SK-N-MC (cell line): Measurements from ENCODE around the gene DNAJC5G.

Experiments used
- DNase-seq: peaks from one replicate; pipeline ENCODE4 v3.0.0-alpha.2; 2011; ENCODE audit warnings: low read depth, low spot score
- H3K27ac ChIP-seq: fragments of 200-600 bp; sonication (generic); 2 replicates; pipeline ENCODE4 v1.5.1; 2016; ENCODE audit warnings: mixed run types
- H3K36me3 ChIP-seq: fragments of 200-600 bp; sonication (generic); 2 replicates; pipeline ENCODE4 v1.6.1; 2017; ENCODE audit warnings: antibody characterized with exemption, low read length, mixed read lengths; ENCODE audit not compliant: insufficient read depth
- H3K4me3 ChIP-seq: fragments of 200-600 bp; sonication (generic); 2 replicates; pipeline ENCODE4 v1.5.1; 2016
- H3K9ac ChIP-seq: fragments of 200-600 bp; sonication (generic); 2 replicates; pipeline ENCODE4 v1.8.0; 2017; ENCODE audit warnings: mixed run types, mixed read lengths; ENCODE audit not compliant: insufficient read length
- H3K9me3 ChIP-seq: fragments of 200-600 bp; sonication (generic); 2 replicates; pipeline ENCODE4 v1.6.1; 2017; ENCODE audit warnings: low read depth, mild to moderate bottlenecking, antibody characterized with exemption, low read length, moderate library complexity, mixed read lengths
- EZH2 ChIP-seq: fragments of 200-600 bp; sonication (generic); IDR thresholded peaks from one replicate; pipeline ENCODE4 v1.6.1; 2017; ENCODE audit warnings: antibody characterized with exemption
- FOXP2 ChIP-seq: optimal IDR thresholded peaks from 2 replicates; pipeline ENCODE3; 2011; ENCODE audit warnings: mild to moderate bottlenecking, moderate library complexity; ENCODE audit not compliant: insufficient read depth; ENCODE audit errors: extremely low read length, control extremely low read depth
- POLR2AphosphoS5 ChIP-seq: IDR thresholded peaks from 2 replicates; pipeline ENCODE4 v1.6.1; 2012; ENCODE audit warnings: mild to moderate bottlenecking, low read depth, low read length, borderline replicate concordance

Gene DNAJC5G

DNA sequence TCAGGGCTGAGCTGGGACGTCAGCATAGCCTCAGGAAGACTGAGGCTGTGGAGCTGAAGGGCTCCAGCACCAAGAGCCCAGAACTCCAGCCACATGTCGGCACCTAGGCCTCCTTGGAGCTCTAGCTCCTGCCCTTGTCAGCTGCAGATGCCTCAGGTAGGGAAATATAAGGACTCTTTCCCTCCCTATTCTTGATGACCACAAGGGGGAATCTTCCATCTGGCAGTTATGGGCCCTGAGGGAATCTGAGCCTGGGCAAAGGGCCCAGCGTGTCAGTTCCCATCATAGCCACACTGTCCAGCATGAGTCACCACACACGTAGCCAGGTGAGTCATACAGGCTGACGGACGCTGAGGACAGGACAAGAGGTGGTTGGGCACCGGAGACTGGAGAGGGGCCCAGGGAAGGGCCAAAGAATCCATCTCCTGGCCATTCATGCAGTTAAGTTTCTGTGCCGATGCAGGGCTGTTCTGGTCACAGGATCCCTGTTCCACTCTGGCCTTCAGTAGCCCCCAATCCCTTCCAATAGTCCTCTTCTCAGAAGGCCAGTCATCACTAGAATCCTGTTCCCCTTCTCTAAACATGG, 45.8 kb downstream of the DNAJC5G start:
- no peak for DNase-seq
- Histone ChIP-seq H3K9me3 (no peaks in the 10 kb centered on the region), H3K27ac (no peak overlapping the region), H3K9ac (no peak overlapping the region), H3K36me3 (peaks cover 1% of the 10 kb centered on the region; the same call in 1 of the 2 replicates), H3K4me3 (no peak overlapping the region; the same call in 1 of the 2 replicates)
- TF ChIP-seq EZH2 (no peak), FOXP2 (no peak), POLR2AphosphoS5 (no peak)

DNA sequence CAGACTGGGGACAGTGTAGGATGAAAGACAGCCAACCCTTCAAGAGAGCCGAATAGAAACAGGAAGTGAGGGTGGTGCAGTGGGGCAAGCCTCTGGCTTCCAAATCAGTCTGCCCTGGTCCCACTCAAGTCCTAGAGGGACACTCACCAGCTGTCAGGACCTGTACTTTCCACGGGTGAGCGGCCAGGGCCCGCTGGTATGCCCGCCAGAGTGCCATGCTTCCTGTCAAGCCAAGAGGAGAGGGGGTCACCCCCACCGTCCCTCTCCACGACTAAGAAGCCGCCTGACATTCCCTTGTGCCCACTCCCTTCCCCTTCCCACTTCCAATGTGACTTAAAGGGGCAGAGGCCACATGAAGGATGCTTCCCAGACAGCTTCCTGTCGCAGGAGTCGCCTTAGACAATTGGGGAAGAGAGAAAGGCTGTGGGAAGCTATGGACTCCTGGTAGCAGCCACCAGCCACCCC, 47.1 kb downstream of the DNAJC5G start:
- peak overlapping the region; percentile 99 for H3K9ac ChIP-seq
- H3K4me3 ChIP-seq = peak overlapping the region; percentile 97
- peak overlapping the region; percentile 89 for H3K27ac ChIP-seq
- TF ChIP-seq POLR2AphosphoS5 (no peak), FOXP2 (no peak), EZH2 (no peak)
- peaks cover 11% of the 10 kb centered on the region for H3K36me3 ChIP-seq
- DNase-seq = no peak
- H3K9me3 ChIP-seq = no peaks in the 10 kb centered on the region

DNA sequence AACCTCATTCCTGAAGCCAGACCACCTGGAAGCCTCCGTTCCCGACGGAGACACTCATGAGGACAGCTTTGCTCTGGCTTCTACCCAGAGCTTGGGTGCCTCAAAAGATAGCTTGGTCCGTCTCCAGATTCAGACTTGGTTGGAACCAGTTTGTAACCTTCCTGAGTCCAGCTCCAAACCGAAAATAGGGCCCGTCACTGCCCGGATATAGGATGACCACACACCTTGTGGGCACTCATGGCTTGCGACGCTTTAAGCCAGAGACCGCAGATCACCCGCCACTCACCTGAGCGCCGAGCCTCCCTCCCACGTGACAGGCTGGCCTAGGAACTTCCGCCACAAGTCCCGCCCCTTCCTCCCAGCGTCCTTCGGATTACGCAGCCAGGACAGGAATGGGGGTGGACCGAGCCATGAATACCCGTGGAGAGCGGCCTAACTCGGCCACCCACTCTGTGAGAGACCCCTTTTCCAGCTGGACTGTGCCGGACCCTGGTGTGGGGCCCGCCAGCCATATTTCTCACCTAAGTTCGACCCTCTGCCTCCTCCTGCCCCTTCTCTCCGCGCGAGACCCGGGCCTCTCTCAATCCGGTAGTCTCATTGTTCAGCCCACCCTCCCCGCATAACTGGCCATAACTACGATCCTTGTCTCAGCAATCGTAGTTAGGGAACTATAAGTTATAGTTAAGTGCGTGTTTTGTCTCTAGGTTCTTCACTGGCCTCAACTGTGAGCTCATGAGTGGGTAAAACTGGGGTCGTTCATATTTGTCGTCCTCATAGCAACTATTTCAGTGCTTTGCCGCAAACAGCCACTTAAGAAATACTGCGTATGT, 47.7 kb downstream of the DNAJC5G start, which contains the start of gene MPV17:
MPV17 (minus strand) TSS at position 332 of the 830 bp plus-strand sequence. CDS start 580 bp downstream, outside the sequence.
- H3K9ac ChIP-seq = peak within 1 kb of the TSS; percentile 99
- peaks cover 16% of the 10 kb centered on the region for H3K36me3 ChIP-seq
- TF ChIP-seq FOXP2 = no peak
- no peak for TF ChIP-seq EZH2
- peak; percentile 97 for TF ChIP-seq POLR2AphosphoS5
- peak within 1 kb of the TSS; percentile 97 for H3K4me3 ChIP-seq
- peak within 1 kb of the TSS; percentile 89 for H3K27ac ChIP-seq
- no peak for DNase-seq
- H3K9me3 ChIP-seq = no peaks in the 10 kb centered on the region

DNA sequence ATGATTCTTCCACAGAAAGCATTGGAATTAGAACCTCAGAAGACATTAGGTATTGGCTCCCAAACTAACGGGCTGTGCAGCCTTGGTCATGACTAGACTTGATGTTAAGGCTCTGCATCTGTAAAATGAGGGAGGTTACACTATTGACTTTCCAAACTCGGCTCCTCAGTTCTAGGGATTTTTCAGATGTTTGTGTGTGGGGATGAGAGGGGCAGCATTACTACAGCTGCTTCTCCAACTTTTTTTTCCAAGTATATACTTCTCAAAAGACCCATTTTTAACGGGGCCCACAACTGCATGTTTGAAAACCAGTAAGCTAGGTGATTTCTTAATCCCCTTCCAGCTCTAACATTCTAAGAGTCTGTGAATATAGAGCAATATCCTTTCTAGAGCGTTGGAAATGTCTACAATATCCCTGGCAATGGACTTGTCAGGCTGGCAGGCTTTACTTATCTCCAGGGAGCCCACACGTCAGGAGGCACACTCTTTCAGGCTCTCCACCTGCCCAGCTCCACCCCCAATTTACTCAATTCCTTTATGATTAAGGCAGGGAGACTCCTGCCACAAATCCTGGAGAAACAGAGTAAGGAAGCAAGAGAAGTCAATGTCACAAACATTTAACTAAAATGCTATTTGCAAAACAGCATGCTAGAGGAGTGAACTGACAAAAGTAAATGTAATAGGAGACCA, 48.5 kb downstream of the DNAJC5G start:
- no peak for TF ChIP-seq FOXP2
- TF ChIP-seq EZH2 = no peak
- TF ChIP-seq POLR2AphosphoS5 = no peak

DNA sequence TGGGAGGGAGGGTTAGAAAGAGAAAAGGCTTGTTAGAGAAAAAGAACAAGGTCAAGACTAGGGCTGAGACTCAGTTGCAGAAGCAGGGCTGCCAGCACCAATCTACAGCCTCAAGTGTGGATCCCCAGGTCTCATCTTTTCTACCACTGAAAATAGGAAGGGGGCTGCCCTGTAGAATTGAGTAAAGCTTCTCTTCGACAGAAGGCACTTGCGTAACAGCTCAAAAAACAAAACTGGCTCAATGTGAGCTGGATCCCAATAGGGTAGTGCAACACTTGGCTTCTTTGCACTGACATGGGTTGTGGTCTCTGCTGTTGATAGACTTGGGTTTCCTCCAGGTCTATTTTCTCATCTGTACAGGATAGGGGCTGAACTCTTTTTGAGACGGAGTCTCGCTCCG, 49.5 kb downstream of the DNAJC5G start:
- Histone ChIP-seq H3K4me3 (no peak overlapping the region), H3K27ac (no peak overlapping the region), H3K9ac (no peak overlapping the region), H3K36me3 (peaks cover 33% of the 10 kb centered on the region), H3K9me3 (no peaks in the 10 kb centered on the region)
- no peak for TF ChIP-seq POLR2AphosphoS5
- no peak for TF ChIP-seq EZH2
- TF ChIP-seq FOXP2 = no peak
- DNase-seq = no peak

More for the DNA sequence above, 48.5 kb downstream of the DNAJC5G start:
- DNase-seq = no peak
- Histone ChIP-seq H3K27ac (peak overlapping the region; percentile 89), H3K36me3 (peaks cover 23% of the 10 kb centered on the region), H3K9me3 (no peaks in the 10 kb centered on the region), H3K4me3 (peak overlapping the region; percentile 97), H3K9ac (peak overlapping the region; percentile 99)
